WTC11 (cell line): ENCODE results near the gene NTRK3. TPM values are rescaled to one million over a fixed set of nuclear protein-coding genes. Genes with fewer than 3 reads are reported as not detected.

Experiments used
- ATAC-seq: fragments of 200-7000 bp; cut with Tn5 transposase; 2 replicates; pipeline ENCODE4 v1.10.0; 2021; ENCODE audit warnings: mild to moderate bottlenecking, moderate library complexity
- CTCF ChIA-PET: fragments of 300-600 bp; sonication (Branson Sonifier 250); formaldehyde crosslinking; loops from one replicate; lab custom pipeline; 2021; ENCODE audit warnings: antibody characterized with exemption; lab: Charles Lee
- POLR2A ChIA-PET: fragments of 350-600 bp; sonication (Branson Sonifier 250); formaldehyde crosslinking; loops from one replicate; lab custom pipeline; 2021; ENCODE audit warnings: antibody characterized with exemption; lab: Charles Lee
- DNase-seq: peaks from one replicate; pipeline ENCODE4 v3.0.0; 2021; ENCODE audit warnings: low spot score
- H3K27ac Mint-ChIP-seq: 2 replicates; pipeline ENCODE4 v1.8.0; 2021; ENCODE audit warnings: mixed read lengths
- H3K27me3 Mint-ChIP-seq: 2 replicates; pipeline ENCODE4 v1.8.0; 2021; ENCODE audit warnings: low read depth, mild to moderate bottlenecking, moderate library complexity, mixed read lengths
- H3K36me3 Mint-ChIP-seq: 2 replicates; pipeline ENCODE4 v1.8.0; 2021; ENCODE audit warnings: mixed read lengths
- H3K4me1 Mint-ChIP-seq: 2 replicates; pipeline ENCODE4 v1.8.0; 2022; ENCODE audit warnings: mixed read lengths
- H3K4me3 Mint-ChIP-seq: 2 replicates; pipeline ENCODE4 v1.8.0; 2021; ENCODE audit warnings: mild to moderate bottlenecking, moderate library complexity, mixed read lengths
- H3K9me3 Mint-ChIP-seq: 2 replicates; pipeline ENCODE4 v1.8.0; 2021; ENCODE audit warnings: mixed read lengths
- CREB1 ChIP-seq: sonication (generic); formaldehyde crosslinking; IDR thresholded peaks from 2 replicates; pipeline ENCODE4 v1.8.0; 2023; ENCODE audit warnings: mild to moderate bottlenecking, missing genetic modification reagents
- ESRRA ChIP-seq: sonication (generic); formaldehyde crosslinking; IDR thresholded peaks from 2 replicates; pipeline ENCODE4 v1.8.1; 2022; ENCODE audit warnings: mild to moderate bottlenecking, missing genetic modification reagents, borderline replicate concordance
- FOXP1 ChIP-seq: sonication (generic); formaldehyde crosslinking; IDR thresholded peaks from 2 replicates; pipeline ENCODE4 v1.8.0; 2022; ENCODE audit warnings: missing genetic modification reagents, mild to moderate bottlenecking, moderate library complexity, borderline replicate concordance
- HMGA2 ChIP-seq: fragments of 250-450 bp; sonication (Bioruptor Pico); IDR thresholded peaks from 2 replicates; pipeline ENCODE4 v1.4.0; 2021; ENCODE audit warnings: mild to moderate bottlenecking, moderate library complexity
- JUN ChIP-seq: sonication (generic); formaldehyde crosslinking; IDR thresholded peaks from 2 replicates; pipeline ENCODE4 v1.8.0; 2023; ENCODE audit warnings: mild to moderate bottlenecking, missing genetic modification reagents
- MXD4 ChIP-seq: fragments of 250-450 bp; sonication (Bioruptor Pico); IDR thresholded peaks from 2 replicates; pipeline ENCODE4 v1.8.0; 2021; ENCODE audit warnings: mild to moderate bottlenecking, moderate library complexity, borderline replicate concordance
- MYBL2 ChIP-seq: sonication (generic); formaldehyde crosslinking; IDR thresholded peaks from 2 replicates; pipeline ENCODE4 v1.8.1; 2023; ENCODE audit warnings: mild to moderate bottlenecking, moderate library complexity, missing genetic modification reagents
- NFATC4 ChIP-seq: fragments of 250-450 bp; sonication (Bioruptor Pico); IDR thresholded peaks from 2 replicates; pipeline ENCODE4 v1.9.0; 2021; ENCODE audit warnings: mild to moderate bottlenecking
- NFYB ChIP-seq: sonication (generic); formaldehyde crosslinking; conservative IDR thresholded peaks from 2 replicates; pipeline ENCODE4 v1.8.0; 2022; ENCODE audit warnings: low read depth, missing genetic modification reagents
- RELA ChIP-seq: sonication (generic); formaldehyde crosslinking; IDR thresholded peaks from 2 replicates; pipeline ENCODE4 v1.8.1; 2022; ENCODE audit warnings: missing genetic modification reagents, mild to moderate bottlenecking, borderline replicate concordance
- SMAD3 ChIP-seq: sonication (generic); formaldehyde crosslinking; IDR thresholded peaks from 2 replicates; pipeline ENCODE4 v1.8.0; 2022; ENCODE audit warnings: missing genetic modification reagents, mild to moderate bottlenecking, borderline replicate concordance
- TP53 ChIP-seq: sonication (generic); formaldehyde crosslinking; IDR thresholded peaks from 2 replicates; pipeline ENCODE4 v1.8.1; 2023; ENCODE audit warnings: mild to moderate bottlenecking, missing genetic modification reagents
- ZNF263 ChIP-seq: sonication (generic); formaldehyde crosslinking; IDR thresholded peaks from 2 replicates; pipeline ENCODE4 v1.8.1; 2022; ENCODE audit warnings: low read depth, mild to moderate bottlenecking, moderate library complexity, missing genetic modification reagents
- total RNA-seq: library from RNA; stranded (reverse); gene quantifications from 3 replicates; pipeline ENCODE4 v1.2.3, GENCODE V29; 2021
- TF ChIP-seq, protein P1 (sequence below): sonication (generic); formaldehyde crosslinking; IDR thresholded peaks from 2 replicates; pipeline ENCODE4 v1.8.1; 2022; ENCODE audit warnings: missing genetic modification reagents, borderline replicate concordance
- TF ChIP-seq, protein P2 (sequence below): sonication (generic); formaldehyde crosslinking; IDR thresholded peaks from 2 replicates; pipeline ENCODE4 v1.8.0; 2023; ENCODE audit warnings: mild to moderate bottlenecking, missing genetic modification reagents
- TF ChIP-seq, protein P3 (sequence below): fragments of 250-450 bp; sonication (Bioruptor Pico); IDR thresholded peaks from 2 replicates; pipeline ENCODE4 v1.9.0; 2021; ENCODE audit warnings: moderate library complexity, mild to moderate bottlenecking, inconsistent platforms, borderline replicate concordance
- TF ChIP-seq, protein P4 (sequence below): sonication (generic); formaldehyde crosslinking; IDR thresholded peaks from 2 replicates; pipeline ENCODE4 v1.8.0; 2022; ENCODE audit warnings: missing genetic modification reagents
- TF ChIP-seq, protein P5 (sequence below): fragments of 250-450 bp; sonication (Bioruptor Pico); IDR thresholded peaks from 2 replicates; pipeline ENCODE4 v1.8.0; 2021; ENCODE audit warnings: mild to moderate bottlenecking
- TF ChIP-seq, protein P6 (sequence below): fragments of 250-450 bp; sonication (Bioruptor Pico); IDR thresholded peaks from 2 replicates; pipeline ENCODE4 v1.9.0; 2021; ENCODE audit warnings: mild to moderate bottlenecking

Gene NTRK3
- total RNA-seq, 1 experiment from 2014 or later, result 12.3 TPM

DNA sequence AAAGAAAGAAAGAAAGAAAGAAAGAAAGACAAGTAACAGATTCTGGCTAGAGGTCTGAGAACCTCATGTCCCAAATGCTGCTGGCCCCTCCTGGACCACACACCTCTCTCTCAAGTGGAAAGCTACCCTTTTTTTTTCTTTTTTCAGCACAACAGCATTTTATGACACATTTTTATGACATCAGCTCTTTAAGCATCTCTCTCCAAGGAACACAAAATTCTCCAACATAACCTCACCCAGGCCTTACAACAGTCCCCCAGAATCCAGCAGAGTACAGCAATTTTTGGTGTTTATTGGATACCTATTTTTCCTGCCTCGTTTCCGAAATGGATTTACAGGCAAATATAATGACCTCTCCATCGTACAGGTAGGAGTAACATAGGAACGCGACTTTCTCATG is 11.2 kb upstream of the NTRK3 start:
- ChIA-PET CTCF (interaction anchor here (0.7 to 1.5 kb wide), 5 partner anchors 10 to 168 kb away, joined by 3 to 6 read pairs (median 5); no protein-coding TSS in a partner anchor), POLR2A (no interaction called here)
- ATAC-seq (no peak), DNase-seq (no peak)
- Mint-ChIP-seq H3K36me3 (no peaks in the 10 kb centered on the region), H3K9me3 (no peaks in the 10 kb centered on the region), H3K27me3 (peaks cover 31% of the 10 kb centered on the region), H3K4me1 (no peaks in the 10 kb centered on the region), H3K4me3 (no peak overlapping the region), H3K27ac (no peak overlapping the region)
- TF ChIP-seq, protein P1, sequence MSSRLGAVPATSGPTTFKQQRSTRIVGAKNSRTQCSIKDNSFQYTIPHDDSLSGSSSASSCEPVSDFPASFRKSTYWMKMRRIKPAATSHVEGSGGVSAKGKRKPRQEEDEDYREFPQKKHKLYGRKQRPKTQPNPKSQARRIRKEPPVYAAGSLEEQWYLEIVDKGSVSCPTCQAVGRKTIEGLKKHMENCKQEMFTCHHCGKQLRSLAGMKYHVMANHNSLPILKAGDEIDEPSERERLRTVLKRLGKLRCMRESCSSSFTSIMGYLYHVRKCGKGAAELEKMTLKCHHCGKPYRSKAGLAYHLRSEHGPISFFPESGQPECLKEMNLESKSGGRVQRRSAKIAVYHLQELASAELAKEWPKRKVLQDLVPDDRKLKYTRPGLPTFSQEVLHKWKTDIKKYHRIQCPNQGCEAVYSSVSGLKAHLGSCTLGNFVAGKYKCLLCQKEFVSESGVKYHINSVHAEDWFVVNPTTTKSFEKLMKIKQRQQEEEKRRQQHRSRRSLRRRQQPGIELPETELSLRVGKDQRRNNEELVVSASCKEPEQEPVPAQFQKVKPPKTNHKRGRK (CRISPR knock-in tag), result 0 out of 2 replicates have a peak, but pooled peaks have one; percentile 15
- TF ChIP-seq SMAD3 (CRISPR knock-in tag) (no peak), ZNF263 (no peak), FOXP1 (no peak)

DNA sequence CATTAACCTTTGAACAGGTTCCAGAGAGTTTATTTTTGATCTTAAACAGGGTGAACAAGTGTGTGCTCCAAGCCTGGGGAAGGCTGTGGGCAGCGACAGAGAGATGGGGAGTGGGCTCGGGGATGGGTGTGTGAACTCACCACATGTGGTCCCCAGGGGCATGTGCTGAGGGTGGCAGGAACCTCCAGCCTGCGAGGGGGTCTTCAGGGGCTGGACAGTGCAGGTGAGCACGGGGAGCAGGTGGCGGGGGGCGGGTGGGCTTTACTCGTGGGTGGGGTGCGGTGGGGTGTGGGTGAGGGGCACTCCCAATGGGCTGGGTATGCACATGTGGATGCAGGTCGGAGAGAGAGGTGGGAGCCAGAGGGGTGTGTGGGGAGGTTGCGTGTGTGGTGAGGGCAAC is 9.6 kb upstream of the NTRK3 start:
- Mint-ChIP-seq H3K9me3 (no peaks in the 10 kb centered on the region), H3K27me3 (peaks cover 30% of the 10 kb centered on the region), H3K27ac (no peak overlapping the region), H3K4me1 (no peaks in the 10 kb centered on the region), H3K4me3 (no peak overlapping the region), H3K36me3 (no peaks in the 10 kb centered on the region)
- ATAC-seq (no peak), DNase-seq (no peak)
- POLR2A ChIA-PET, result no interaction called here
- no peak for TF ChIP-seq NFYB (CRISPR knock-in tag)
- no peak for TF ChIP-seq TP53 (CRISPR knock-in tag)
- no peak for TF ChIP-seq HMGA2 (CRISPR knock-in tag)
- TF ChIP-seq MXD4 (CRISPR knock-in tag), result no peak
- TF ChIP-seq, protein P2, sequence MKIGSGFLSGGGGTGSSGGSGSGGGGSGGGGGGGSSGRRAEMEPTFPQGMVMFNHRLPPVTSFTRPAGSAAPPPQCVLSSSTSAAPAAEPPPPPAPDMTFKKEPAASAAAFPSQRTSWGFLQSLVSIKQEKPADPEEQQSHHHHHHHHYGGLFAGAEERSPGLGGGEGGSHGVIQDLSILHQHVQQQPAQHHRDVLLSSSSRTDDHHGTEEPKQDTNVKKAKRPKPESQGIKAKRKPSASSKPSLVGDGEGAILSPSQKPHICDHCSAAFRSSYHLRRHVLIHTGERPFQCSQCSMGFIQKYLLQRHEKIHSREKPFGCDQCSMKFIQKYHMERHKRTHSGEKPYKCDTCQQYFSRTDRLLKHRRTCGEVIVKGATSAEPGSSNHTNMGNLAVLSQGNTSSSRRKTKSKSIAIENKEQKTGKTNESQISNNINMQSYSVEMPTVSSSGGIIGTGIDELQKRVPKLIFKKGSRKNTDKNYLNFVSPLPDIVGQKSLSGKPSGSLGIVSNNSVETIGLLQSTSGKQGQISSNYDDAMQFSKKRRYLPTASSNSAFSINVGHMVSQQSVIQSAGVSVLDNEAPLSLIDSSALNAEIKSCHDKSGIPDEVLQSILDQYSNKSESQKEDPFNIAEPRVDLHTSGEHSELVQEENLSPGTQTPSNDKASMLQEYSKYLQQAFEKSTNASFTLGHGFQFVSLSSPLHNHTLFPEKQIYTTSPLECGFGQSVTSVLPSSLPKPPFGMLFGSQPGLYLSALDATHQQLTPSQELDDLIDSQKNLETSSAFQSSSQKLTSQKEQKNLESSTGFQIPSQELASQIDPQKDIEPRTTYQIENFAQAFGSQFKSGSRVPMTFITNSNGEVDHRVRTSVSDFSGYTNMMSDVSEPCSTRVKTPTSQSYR (CRISPR knock-in tag), result no peak
- no peak for TF ChIP-seq NFATC4 (CRISPR knock-in tag)
- no peak for TF ChIP-seq JUN (CRISPR knock-in tag)
- TF ChIP-seq RELA (CRISPR knock-in tag), result no peak
- TF ChIP-seq, protein P3, sequence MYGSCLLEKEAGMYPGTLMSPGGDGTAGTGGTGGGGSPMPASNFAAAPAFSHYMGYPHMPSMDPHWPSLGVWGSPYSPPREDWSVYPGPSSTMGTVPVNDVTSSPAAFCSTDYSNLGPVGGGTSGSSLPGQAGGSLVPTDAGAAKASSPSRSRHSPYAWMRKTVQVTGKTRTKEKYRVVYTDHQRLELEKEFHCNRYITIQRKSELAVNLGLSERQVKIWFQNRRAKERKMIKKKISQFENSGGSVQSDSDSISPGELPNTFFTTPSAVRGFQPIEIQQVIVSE (CRISPR knock-in tag), result no peak
- CTCF ChIA-PET, result interaction anchor here (0.6 kb wide), 1 partner anchor 187 kb away, joined by 3 read pairs; no protein-coding TSS in a partner anchor

DNA sequence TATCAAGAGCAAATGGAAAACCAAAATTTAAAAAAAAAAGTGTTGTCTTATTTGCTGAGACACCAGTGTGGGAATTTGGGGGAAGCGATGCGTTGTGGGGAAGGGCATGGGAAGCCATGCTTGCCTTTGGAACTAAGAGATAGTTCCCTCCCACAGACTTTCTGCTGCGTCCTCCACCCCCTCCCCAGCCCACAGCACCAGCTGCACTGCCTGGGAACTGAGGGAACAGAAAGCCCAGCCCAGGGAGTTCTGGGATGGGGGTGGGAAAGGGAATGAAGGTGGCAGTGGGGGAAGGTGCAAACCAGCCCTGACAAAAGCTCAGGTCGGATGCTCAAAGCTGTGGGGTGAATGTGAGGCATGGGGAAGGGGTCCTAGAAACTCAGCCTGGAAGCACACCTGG is 8.1 kb upstream of the NTRK3 start:
- Mint-ChIP-seq H3K4me3 (no peak overlapping the region), H3K27ac (no peak overlapping the region), H3K36me3 (no peaks in the 10 kb centered on the region), H3K4me1 (no peaks in the 10 kb centered on the region), H3K27me3 (peaks cover 35% of the 10 kb centered on the region), H3K9me3 (no peaks in the 10 kb centered on the region)
- ATAC-seq (no peak), DNase-seq (no peak)
- ChIA-PET CTCF (interaction anchor here (0.8 to 8.4 kb wide), 2 partner anchors 9 to 18 kb away, joined by 3 to 71 read pairs; no protein-coding TSS in a partner anchor), POLR2A (no interaction called here)
- TF ChIP-seq CREB1, result no peak
- TF ChIP-seq, protein P4, sequence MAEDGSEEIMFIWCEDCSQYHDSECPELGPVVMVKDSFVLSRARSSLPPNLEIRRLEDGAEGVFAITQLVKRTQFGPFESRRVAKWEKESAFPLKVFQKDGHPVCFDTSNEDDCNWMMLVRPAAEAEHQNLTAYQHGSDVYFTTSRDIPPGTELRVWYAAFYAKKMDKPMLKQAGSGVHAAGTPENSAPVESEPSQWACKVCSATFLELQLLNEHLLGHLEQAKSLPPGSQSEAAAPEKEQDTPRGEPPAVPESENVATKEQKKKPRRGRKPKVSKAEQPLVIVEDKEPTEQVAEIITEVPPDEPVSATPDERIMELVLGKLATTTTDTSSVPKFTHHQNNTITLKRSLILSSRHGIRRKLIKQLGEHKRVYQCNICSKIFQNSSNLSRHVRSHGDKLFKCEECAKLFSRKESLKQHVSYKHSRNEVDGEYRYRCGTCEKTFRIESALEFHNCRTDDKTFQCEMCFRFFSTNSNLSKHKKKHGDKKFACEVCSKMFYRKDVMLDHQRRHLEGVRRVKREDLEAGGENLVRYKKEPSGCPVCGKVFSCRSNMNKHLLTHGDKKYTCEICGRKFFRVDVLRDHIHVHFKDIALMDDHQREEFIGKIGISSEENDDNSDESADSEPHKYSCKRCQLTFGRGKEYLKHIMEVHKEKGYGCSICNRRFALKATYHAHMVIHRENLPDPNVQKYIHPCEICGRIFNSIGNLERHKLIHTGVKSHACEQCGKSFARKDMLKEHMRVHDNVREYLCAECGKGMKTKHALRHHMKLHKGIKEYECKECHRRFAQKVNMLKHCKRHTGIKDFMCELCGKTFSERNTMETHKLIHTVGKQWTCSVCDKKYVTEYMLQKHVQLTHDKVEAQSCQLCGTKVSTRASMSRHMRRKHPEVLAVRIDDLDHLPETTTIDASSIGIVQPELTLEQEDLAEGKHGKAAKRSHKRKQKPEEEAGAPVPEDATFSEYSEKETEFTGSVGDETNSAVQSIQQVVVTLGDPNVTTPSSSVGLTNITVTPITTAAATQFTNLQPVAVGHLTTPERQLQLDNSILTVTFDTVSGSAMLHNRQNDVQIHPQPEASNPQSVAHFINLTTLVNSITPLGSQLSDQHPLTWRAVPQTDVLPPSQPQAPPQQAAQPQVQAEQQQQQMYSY, result no peak
- no peak for TF ChIP-seq MYBL2 (CRISPR knock-in tag)
- TF ChIP-seq ESRRA, result no peak
- TF ChIP-seq, protein P5, sequence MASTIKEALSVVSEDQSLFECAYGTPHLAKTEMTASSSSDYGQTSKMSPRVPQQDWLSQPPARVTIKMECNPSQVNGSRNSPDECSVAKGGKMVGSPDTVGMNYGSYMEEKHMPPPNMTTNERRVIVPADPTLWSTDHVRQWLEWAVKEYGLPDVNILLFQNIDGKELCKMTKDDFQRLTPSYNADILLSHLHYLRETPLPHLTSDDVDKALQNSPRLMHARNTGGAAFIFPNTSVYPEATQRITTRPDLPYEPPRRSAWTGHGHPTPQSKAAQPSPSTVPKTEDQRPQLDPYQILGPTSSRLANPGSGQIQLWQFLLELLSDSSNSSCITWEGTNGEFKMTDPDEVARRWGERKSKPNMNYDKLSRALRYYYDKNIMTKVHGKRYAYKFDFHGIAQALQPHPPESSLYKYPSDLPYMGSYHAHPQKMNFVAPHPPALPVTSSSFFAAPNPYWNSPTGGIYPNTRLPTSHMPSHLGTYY (CRISPR knock-in tag), result no peak
- TF ChIP-seq, protein P6, sequence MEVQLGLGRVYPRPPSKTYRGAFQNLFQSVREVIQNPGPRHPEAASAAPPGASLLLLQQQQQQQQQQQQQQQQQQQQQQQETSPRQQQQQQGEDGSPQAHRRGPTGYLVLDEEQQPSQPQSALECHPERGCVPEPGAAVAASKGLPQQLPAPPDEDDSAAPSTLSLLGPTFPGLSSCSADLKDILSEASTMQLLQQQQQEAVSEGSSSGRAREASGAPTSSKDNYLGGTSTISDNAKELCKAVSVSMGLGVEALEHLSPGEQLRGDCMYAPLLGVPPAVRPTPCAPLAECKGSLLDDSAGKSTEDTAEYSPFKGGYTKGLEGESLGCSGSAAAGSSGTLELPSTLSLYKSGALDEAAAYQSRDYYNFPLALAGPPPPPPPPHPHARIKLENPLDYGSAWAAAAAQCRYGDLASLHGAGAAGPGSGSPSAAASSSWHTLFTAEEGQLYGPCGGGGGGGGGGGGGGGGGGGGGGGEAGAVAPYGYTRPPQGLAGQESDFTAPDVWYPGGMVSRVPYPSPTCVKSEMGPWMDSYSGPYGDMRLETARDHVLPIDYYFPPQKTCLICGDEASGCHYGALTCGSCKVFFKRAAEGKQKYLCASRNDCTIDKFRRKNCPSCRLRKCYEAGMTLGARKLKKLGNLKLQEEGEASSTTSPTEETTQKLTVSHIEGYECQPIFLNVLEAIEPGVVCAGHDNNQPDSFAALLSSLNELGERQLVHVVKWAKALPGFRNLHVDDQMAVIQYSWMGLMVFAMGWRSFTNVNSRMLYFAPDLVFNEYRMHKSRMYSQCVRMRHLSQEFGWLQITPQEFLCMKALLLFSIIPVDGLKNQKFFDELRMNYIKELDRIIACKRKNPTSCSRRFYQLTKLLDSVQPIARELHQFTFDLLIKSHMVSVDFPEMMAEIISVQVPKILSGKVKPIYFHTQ, result no peak
